Measurements from ENCODE around the gene MAP1B. TPM values are rescaled to one million over a fixed set of nuclear protein-coding genes. Genes with fewer than 3 reads are reported as not detected.

The MAP1B gene
- total and polyA plus RNA-seq, 10 of the 15 experiments (the other 5 are each of a cell fraction or from before 2014, with no cell fraction given), result 0.02 to 0.81 (median 0.06) TPM; not detected in 1

GRCh38 chr5:72125941-72126620 is 18.8 kb downstream of the MAP1B start:
- ATAC-seq, result no peak
- Histone ChIP-seq H3K4me2 (ENCODE audit: control insufficient read depth, insufficient read depth) (no peak overlapping the region), H3K9ac (ENCODE audit: control insufficient read depth, insufficient read depth, low read length) (no peak overlapping the region), H3K4me3 (no peak overlapping the region), H3K27me3 (replicated peaks in 1 of 2; ENCODE audit: control insufficient read depth in 2 of 2, insufficient read depth in 2 of 2, low read length in 1 of 2) (peaks cover 0 to 2% of the 10 kb centered on the region in 2 experiments; a peak in 2 of 4 replicates), H3K36me3 (ENCODE audit: control insufficient read depth in 2 of 2, insufficient read depth in 2 of 2, low read length in 1 of 2) (no peaks in the 10 kb centered on the region), H3K9me3 (replicated peaks; ENCODE audit: control insufficient read depth, insufficient read depth, low read length) (no peaks in the 10 kb centered on the region), H2AFZ (ENCODE audit: control insufficient read depth, low read depth, low read length) (no peak overlapping the region), H3K4me1 (ENCODE audit: control insufficient read depth, insufficient read depth, low read length) (no peaks in the 10 kb centered on the region), H3K79me2 (ENCODE audit: control insufficient read depth, insufficient read depth, low read length) (no peaks in the 10 kb centered on the region), H3K27ac (ENCODE audit: control insufficient read depth, insufficient read depth) (no peak overlapping the region), H4K20me1 (ENCODE audit: control insufficient read depth, insufficient read depth) (no peaks in the 10 kb centered on the region; the same call in 1 of the 2 replicates)
- ChIA-PET RAD21 (ENCODE audit: unreplicated experiment) (interaction anchor here (1.3 kb wide), 1 partner anchor 182 kb away, joined by 3 read pairs; no protein-coding TSS in a partner anchor), POLR2A (interaction anchor here (0.6 to 1.0 kb wide), 2 partner anchors 31 to 522 kb away, joined by 3 read pairs; no protein-coding TSS in a partner anchor), CTCF (interaction anchor here (0.6 kb wide), 1 partner anchor 122 kb away, joined by 3 read pairs; no protein-coding TSS in a partner anchor), SMC1A (ENCODE audit: uncharacterized antibody, unreplicated experiment) (interaction anchor here (0.6 to 1.3 kb wide), 2 partner anchors 9 to 24 kb away, joined by 3 read pairs; no protein-coding TSS in a partner anchor)
- intact Hi-C loops (cut with micrococcal nuclease; ENCODE audit: unreplicated experiment), result no loop called here
- WGBS (ENCODE audit: insufficient coverage, insufficient replicate concordance, low lambda C conversion rate, missing lambda C conversion rate), result 0% methylated on average over 1 of the region's 1 CpG
- BruUV-seq (replicated peaks), result no TSS peak
- in situ Hi-C loops (cut with MboI), result no loop called here
- no peak for DNase-seq (ENCODE audit: low read depth, low spot score)
- no peak for FAIRE-seq
- TF ChIP-seq RFX5 (IDR thresholded peaks at IDR 0.05; ENCODE audit: low read depth, low read length) (no peak), NFYB (IDR thresholded peaks at IDR 0.05; ENCODE audit: insufficient read depth, low read depth, low read length) (no peak), ZBTB40 (IDR thresholded peaks at IDR 0.05; ENCODE audit: borderline replicate concordance) (no peak)

All from GM12878 (cell line).